ENCODE measurements around the gene ARHGAP1.

Gene ARHGAP1

DNA sequence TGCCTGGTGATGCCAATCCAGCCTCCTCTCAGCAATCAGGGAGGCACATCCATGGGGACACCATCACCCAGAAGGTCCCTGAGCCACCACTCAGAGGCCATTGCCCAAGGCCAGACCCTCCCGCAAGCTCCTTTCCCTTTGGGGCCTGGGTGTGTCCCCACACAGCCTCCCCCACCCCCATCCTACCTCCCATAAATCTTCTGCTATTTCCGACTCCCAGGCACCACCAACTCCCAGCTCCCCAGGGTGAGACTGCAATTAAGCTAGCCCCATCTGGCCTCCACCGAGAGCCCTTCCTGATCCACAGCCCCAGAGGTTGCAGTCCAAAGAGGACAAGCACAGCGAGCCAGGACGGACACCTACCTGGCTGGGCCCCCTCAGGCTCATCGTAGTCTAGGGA, 6.3 kb downstream of the ARHGAP1 start:
- no peak for DNase-seq (ENCODE audit: low read depth)

DNA sequence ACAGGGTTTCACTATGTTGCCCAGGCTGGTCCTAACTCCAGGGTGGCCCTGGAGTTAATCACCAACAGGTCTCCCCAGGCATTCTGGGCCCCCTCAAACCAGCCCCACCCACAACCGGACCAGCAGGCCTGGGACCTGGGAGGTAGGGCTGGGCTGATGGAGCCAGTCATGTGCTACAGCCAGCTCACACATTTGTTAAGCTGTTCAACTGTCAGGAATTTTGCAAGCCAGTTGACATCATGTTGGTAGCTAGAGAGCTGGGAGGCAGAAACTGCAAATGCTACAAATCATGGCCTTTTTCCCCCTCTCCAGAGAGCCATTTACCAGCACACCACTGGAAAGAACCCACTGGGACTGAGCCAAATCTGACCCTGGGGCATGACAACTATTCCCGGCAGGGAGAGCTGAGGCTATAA, 6.8 kb downstream of the ARHGAP1 start:
- no peak for DNase-seq (ENCODE audit: low read depth)

DNA sequence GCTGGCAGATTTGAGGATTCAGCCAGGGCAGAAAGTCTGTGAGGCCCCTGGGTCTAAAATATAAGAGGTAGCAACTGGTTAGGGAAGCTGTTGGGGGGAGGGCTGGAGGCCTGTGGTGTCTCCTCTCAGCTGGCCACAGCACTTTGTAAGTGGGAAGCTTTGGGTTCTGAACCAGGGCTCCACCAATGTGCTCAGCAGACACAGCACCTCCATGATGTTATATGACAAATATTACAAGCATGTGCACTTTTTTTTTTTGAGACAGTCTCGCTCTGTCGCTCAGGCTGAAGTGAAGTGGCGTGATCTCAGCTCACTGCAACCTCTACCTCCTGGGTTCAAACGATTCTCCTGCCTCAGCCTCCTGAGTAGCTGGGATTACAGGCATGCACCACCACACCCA, 8.0 kb downstream of the ARHGAP1 start:
- no peak for DNase-seq (ENCODE audit: low read depth)

DNA sequence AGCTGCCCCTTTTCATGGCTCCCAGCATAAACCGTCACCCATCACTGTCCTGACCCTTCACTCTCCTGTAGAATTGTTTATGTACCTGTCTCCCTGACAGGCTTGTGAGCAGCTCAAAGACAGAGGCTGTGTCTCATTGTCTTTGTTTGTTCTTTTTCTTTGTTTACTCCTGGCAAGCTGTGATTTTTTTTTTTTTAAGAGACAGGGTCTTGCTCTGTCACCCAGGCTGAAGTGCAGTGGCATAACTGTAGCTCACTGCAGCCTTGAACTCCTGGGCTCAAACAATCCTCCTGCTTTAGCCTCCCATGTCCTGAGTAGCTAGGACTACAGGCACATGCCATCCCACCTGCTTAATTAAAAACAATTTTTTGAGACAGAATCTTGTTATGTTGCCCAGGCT, 9.7 kb downstream of the ARHGAP1 start:
- no peak for DNase-seq (ENCODE audit: low read depth)

DNA sequence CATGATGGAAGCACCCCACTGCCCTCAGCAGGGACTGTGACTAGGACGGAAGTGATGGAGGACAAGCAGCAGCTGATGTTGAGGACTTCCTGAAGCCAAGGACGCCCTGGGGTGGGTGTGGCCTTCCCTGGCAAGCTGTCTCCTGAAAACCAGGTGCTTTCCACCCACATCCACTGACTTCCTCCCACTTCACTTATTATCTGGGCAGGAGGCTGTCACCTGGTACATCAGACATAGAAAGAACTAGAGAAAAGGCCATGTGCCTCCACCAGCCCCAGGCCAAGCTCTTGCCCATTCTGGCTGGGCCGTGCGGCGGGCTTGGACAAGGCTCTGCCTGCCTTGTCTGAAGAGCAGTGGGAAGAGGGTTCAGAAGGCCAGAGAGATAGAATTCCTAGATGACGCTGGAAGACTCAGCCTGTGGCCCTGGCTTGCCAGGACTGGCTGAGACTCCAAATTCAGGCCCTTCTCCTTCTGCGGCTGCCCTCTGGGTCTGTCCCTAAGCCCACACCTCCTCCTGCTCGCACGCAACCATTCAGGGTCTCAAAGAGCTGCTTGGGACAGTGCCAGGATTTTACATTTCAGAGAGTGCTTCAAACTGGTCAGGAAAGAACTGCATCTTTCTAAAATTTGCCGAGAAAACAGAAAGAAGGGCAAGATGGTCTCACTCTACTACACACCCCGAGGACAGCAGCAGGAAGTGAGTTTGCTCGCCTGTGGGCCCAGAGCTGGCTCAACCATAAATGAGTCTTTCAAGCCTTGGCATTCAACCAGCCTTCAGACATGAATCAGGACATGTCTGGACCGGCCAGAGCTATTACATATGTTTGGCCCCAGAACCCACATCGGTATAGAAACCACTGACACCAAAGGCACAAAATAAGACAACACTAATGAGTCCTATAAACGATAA, 13.3 kb downstream of the ARHGAP1 start:
- DNase-seq (ENCODE audit: low read depth) = no peak

DNA sequence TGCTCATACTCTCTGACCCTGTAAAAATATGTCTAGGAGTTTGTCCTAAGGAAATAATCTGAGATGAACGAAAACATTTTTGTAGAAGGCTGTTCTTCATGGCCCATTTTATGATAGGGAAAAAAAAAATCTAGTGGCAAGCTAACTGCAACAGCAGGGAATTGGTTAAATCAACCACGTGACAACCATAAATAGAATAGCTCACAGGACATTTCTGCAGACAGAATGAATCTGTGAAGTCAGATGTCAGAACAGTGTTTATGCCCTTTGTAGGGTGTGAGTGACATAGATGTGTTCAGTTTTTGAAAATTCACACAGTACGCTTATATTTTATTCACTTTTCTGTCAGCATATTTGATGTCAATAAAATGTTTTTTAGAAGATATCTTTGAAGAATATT, 16.1 kb downstream of the ARHGAP1 start:
- no peak for DNase-seq (ENCODE audit: low read depth)

DNA sequence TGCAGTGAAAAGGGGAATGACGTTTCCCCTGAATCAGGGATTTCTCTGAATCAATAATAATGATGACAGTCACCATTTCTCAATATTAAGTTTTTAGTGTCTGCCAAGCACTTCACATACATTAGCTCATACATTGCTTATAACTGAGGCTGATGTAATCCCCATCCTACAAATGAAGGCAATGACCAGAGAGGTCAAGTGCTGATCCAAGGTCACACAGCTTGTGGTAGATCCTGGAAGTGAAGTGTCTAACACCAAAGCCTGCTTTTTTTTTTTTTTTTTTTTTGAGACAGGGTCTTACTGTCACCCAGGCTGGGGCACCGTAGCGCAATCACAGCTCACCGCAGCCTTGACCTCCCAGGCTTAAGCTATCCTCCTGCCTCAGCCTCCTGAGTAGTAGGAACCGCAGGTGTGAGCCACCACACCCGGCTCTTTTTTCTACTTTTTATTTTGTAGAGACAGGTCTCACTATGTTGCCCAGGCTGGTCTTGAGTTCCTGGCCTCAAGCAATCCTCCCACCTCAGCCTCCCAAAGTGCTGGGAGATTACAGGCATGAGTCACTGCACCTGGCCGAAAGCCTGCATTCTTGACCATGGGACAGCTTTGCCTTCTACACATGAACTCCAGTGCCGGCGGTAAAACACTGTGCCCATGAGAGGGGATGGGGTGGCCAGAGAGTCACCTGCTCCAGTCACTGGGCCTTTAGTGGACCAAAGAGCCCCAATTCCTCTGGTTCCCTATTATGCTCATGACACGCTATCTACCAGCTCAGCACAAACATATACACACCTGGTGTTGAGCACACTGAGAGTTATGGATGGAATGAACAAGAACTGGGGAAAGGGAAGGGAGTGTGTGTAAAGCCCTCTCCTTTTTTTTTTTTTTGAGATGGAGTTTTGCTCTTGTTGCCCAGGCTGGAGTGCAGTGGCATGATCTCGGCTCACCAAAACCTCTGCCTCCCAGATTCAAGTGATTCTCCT, 17.4 kb downstream of the ARHGAP1 start:
- DNase-seq (ENCODE audit: low read depth) = no peak

DNA sequence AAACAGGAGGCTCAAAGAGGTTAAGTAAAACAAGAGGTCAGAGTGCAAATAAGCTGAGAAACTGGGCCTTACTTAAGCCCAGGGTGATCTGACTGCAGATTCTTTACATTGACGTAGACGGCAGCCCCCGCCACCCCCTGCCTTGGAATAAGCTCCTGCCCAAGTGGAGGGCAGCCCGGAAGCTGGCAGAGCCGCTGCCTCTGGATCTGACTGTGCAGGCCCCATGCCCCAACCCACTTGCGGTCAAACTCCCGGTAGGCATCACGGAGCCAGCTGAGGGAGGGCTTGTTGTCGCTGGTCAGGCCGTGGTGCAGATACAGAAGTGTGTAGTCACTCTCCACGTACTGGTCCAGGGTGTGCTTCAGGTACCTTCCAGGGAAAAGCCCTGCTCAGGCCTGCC, 18.6 kb downstream of the ARHGAP1 start:
- no peak for DNase-seq (ENCODE audit: low read depth)

DNA sequence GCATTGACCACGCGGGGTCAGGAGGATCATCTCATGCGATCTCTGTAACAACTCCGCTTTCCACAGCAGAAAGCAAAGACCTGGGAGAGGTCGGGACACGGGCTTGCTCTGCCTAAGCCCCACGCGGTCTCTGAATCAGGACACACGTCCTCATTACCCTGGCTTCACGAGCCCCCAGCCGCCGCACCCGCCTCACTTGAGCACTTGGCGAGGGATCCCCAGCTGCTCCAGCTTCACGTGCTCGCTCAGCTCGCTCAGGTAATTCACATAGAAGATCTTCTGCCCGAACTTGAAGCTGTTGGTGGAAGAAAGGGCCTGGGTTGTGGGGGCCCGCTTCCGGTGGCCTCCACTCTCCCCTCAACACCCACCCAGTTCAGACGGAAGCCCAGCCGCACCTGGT, 19.6 kb downstream of the ARHGAP1 start:
- no peak for DNase-seq (ENCODE audit: low read depth)

DNA sequence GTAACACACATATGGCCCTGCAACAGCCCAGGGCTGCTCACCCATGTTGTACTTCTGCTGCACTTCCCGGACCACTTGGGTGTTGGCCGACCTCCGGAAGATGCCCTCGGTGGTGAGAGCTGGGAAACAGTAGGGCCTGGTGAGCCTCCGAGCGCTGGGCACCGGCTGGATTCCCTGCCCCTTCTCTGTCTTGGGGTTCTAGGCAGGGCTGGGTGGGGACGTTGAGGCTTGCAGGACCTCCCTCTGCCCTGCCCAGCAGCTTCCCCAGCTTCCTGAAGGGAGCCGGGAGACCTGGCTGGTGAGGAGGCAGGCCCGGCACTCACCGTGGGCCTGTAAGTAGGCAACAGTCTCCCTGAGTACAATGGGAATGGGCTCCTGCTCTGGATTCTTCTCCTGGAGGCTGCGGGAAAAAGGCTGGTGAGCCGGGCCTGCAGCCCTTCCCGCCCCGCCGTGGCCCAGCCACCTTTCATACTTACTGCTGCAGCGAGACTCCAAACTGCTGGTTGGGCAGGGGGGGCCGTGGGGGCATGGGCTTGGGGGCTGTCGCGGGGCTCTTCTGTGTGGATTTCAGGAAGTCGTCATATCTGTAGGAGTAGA, 20.2 kb downstream of the ARHGAP1 start:
- no peak for DNase-seq (ENCODE audit: low read depth)

DNA sequence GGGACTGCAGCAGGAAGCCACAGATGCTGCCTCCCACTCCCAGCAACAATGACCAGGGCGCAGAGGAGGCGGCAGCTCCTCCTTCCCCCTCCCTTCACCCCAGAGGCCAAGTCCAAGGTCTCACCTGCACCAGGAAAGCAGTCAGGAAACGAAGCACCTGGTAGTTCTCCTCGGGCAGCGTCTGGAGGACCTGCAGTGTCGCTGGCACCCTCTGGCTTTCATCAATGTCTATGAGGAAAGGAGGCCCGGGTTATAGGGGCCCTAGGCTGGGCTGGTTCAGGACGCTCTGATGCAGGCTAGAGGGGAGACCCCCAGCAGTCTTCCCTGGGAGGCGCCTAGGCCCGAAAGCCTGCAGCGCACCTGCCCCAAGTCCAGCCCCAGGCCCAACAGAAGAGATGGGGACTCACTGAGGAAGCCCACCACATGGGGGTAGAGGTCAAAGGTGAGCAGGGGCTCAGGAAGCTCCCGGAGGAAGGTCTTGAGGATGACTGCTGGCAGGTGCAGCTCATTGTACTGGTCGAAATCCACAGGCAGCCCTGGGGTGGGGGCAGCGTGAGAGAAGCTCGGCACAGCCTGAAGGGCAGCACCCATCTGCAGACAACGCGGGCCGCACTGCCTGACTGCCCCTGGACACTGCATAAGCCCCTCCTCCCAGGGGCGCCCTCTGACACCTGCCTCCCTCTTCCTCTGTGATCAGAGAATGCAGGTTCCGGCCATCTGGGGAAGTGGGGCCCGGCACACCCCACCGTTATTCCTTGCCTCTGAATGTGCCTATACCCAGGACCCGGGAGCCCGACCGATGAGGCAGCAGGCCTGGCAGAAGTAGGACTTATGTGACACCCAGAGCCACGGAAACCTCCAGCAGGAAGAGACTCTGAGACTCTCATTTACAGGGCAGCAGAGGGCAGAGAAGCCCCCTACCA, 20.9 kb downstream of the ARHGAP1 start:
- no peak for DNase-seq (ENCODE audit: low read depth)

DNA sequence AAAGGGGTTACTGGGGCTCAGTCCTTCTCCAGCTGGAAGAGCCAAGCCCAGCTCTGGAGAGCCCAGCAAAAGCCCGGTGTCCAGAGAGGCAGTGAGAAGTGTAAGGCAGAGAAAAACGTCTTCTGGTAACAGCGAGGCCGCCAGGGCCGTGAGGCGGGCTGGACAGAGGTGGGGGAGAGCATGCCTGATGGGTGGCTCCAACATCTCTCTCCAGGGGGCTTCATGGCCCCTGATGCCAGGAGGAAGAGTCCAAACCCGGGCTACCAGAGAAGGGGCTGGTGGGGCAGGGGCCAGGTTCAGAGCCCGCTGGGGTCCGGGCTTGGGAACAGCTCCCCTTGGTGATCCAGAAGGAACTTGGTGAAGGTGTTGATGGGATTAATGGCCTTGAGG, 21.7 kb downstream of the ARHGAP1 start:
- DNase-seq (ENCODE audit: low read depth) = no peak

DNA sequence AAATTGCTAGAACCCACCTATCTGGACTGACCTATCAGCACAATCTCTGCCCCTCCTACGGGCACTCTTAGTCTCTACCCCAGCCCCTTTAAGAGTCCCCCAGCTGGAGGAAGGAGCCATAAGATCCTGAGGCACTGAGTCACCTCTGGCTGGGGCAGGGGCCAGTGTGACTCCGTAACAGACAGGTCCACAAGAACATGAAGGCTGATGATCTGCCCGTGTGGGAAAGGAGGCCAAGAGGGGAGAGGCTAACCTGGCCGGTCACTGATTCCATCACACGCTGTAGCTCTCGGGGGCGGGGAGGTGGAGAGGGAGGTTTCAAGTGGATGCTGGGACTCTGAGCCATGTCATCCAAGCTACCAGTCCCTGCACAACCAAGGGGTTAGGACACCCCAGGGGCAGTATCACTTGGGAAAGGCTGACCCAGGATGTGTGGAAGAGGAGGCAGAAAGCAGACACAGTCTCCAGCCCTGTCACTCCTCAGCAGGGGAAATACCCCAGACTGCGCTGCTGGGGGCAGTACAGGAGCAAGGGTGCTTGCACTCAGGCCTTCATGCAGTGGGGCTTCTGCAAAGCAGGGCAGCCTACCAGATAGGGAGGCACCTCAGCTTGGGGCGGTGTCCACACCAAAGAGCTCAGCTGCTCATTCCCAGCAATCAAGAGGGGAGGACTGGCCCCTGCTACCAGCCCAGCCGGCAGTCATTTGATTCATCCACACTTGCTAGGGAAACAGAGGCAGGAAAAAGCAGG, 22.3 kb downstream of the ARHGAP1 start:
- DNase-seq (ENCODE audit: low read depth) = no peak

DNA sequence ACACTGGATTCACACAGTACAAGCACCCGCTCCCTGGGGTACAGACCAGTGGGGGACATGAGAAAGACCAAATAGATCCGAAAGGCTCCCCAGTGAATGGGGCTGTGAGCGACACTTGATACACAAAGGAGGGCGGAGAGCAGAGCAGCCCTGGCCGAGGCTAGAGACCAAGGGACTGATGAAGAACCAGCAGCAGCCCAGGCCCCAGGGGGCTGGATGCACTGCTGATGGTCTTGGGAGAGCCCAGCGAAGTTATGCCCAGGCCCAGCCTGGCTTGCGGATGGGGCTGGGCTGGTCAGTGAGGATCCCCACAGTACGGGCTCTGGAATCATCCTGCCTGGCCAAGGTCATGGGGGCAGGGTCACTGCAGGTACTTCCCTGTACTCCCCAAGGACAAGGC, 23.2 kb downstream of the ARHGAP1 start:
- no peak for DNase-seq (ENCODE audit: low read depth)

DNA sequence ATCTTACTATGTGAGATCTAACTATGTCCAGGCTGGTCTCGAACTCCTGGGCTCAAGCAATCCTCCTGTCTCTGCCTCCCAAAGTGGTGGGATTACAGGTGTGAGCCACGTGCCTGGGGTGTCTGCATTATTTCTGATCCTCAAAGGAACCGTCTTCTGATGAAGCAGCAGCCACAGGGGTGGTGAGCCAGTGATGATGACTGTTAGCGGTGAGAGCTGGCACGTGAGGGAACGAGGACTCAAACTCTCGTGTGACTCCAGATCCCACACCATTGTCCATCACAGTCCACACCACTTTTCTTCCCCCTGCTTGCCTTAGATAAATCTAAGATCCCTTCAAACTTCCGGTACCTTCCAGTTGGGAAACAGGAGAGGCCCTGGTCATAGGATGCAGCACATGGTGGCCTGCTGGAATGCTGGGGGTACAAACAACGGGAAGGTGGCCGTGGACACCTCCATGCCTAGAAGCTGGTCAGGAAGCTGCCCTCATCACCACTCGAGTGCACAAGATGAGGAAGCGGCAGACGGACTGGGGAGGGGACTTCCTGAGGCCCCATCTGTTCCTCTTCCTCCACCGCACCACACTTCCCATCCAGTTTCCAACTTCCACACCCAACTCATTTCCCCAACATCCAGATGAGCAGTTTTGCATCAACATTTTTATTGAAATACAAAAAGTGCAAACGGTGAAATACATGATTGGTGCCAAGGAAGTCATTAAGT, 23.8 kb downstream of the ARHGAP1 start:
- no peak for DNase-seq (ENCODE audit: low read depth)

DNA sequence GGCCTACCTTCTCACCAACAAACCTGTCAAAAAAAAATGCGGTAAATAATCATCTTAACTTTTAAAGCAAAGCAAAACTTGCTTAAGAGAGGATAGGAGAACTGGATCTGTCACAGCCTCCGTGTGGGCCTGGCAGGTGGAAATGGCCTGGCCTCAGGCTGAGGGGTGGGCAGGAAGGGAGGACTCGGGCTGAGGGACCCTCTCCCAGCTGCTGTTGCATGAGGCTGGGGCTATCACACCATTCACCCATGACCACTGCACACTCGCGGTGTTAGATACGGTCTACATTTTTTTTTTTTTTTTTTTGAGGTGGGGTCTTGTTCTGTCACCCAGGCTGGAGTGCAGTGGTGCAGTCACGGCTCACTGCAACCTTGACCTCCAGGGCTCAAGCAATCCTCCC, 24.5 kb downstream of the ARHGAP1 start:
- DNase-seq (ENCODE audit: low read depth) = no peak

DNA sequence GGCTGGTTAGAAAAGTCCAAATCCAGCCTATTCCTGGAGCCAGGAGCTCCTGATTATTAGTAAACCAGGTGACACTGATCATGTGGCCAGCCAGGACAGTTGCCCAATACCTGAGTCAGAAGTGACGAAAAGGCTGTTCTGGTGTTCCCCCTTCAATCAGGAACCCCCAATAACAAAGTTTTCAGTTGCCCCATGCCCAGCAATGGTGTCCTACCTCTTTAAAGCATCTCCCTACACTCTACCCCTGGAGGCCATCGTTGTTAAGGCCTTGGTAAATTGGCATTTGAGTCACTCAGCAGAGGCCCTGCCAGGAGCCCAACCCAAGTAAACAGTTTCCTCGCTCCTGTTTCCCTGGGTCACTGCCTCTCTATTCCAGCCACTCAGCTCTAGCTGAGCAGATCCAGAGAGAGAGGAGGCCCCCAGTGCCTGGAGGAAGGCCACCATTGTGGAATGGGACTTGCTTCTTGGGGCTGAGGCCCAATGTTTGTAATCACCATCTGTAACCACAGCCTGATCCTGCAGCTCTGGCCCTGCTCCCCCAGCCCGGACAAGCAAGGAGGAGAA, 25.0 kb downstream of the ARHGAP1 start:
- DNase-seq (ENCODE audit: low read depth) = no peak

DNA sequence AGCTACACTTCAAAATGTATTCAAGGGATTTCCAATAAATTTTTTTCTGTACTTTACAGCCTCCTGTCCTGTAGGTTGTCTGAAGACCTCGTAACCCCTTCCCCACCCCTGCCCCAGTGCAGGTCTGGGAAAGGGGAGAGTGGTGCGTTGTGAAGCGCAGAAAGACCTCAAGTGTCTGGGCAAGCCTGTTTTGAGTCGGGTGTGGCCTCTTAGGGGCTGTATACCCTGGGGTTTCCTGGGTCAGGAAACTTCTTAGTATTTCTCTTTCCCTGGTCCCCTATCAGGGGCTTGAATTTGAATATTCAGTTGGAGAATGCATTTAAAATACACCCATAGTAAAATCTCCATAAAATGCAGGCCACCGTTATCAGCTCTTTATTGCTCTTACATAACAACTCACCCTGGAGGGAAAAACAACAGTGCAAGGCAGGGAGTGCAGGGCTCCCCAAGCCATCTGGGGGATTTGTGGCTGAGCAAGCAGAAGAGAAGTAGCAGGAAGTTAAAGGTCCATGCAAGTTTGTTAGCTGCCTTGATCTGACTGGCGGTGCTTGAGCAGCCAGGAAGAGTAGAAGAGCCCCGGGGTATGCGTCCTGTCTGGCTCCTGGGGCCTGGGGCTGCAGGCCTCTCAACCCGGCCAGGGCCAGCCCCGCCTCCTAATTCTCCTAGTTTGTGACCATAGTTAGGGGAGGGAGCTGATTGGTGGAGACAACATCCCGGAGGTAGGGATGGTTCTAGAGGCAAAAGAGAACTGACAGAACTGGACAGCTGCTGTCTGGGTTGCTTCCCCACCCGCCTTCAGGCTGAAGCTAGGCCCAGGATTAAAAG, 25.7 kb downstream of the ARHGAP1 start:
- no peak for DNase-seq (ENCODE audit: low read depth)

All from T-helper 22 cell (primary cell).